ENCODE results near the gene ANKRD44.
"Not testable (repeated sequence)": the region's sequence is repeated elsewhere in the genome, so short reads cannot be mapped to it uniquely, and the experiment has no call there.

ANKRD44 gene

DNA sequence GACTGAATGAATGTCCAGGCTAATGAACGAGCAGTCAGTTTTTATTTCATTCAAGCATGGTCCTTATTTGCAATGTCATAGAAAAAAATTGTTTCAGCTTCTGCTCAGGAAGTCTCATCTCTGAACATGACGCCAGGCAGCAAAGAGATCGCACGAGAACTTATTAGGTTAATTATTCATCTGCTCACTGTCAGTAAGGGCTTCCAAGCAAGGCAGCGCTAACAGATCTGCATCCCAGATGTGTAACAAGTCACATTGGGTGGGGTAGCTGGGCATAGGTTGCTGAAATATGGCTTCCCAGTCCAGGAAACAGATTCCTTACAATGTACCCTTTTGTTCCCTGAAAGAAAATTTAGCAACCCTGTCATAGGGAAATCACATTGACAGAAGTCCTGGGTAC, 63.5 kb downstream of the ANKRD44 start:
- no peaks in the 10 kb centered on the region for H3K9me3 Mint-ChIP-seq
- no peak for ATAC-seq
- no peak overlapping the region for H3K4me3 Mint-ChIP-seq
- peak overlapping the region; percentile 64 for H3K27ac Mint-ChIP-seq
- peaks cover 73% of the 10 kb centered on the region for H3K4me1 Mint-ChIP-seq
- H3K36me3 Mint-ChIP-seq: peaks cover 36% of the 10 kb centered on the region
- peak in 1 of 2 donors; percentile 39 for DNase-seq (ENCODE audit: low spot score in 2 of 2)

DNA sequence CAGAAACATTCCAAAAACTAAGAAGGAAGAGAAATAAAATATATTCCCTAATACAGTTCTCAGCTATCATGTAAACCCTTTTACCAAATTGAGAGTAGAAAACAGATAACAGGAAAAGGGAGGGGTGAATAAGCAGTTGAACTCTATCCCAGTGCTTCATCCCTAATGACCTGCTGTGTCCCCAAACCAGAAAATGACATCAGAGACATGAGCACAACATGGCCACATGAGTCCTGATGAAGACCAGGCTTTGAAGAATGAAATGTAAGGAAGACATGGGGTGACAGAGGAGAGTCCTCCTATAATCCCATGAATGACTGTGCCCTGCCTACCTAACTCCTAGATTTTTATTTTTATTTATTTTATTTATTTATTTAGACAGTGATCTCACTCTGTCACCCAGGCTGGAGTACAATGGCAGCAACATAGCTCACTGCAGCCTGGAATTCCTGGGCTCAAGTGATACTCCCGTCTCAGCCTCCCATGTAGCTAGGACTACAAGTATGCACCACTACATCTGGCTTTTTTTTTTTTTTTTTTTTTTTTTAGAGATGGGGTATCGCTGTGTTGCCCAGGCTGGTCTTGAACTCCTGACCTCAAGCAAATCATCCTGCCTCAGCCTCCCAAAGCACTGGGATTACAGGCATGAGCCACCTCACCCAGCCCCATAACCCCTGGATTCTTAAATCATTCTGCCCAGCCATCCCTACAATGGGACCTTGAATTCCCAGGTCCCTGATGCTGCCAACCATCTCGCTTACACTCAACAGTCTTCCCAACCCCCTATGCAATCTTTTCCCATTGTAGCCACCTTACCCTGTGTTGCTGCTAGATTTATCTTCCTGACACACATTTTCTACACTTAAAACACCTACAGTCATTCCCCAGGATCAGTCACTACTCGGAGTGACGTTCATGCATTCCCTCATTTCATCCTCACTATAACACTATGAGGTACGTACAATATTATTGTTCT, 64.5 kb downstream of the ANKRD44 start:
- H3K4me1 Mint-ChIP-seq: peaks cover 69% of the 10 kb centered on the region
- no peaks in the 10 kb centered on the region for H3K9me3 Mint-ChIP-seq
- no peak for ATAC-seq
- DNase-seq (ENCODE audit: low spot score in 2 of 2): peak in 1 of 2 donors; percentile 44
- peak overlapping the region; percentile 45 for H3K27ac Mint-ChIP-seq
- H3K36me3 Mint-ChIP-seq: peaks cover 30% of the 10 kb centered on the region
- H3K4me3 Mint-ChIP-seq: no peak overlapping the region

DNA sequence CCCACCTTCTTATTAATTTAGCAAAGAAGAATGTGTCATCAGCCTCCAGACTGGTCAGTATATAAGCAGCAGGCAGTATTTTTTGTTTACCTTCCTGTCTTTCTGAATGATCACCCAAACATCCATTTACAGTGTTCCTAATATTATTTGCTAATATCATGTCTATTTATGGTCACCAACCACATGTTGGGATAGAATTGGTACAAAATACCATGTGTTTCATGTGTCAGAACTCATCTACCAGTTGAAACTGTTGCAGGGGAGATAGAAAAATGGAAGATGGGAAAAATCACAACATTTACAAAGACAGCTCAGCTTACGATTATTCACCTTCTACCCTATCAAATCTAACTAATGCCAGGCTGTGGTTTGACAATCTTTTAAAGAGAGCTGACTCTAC, 66.2 kb downstream of the ANKRD44 start:
- peaks cover 28% of the 10 kb centered on the region for H3K36me3 Mint-ChIP-seq
- DNase-seq (ENCODE audit: low spot score in 2 of 2): peak in 1 of 2 donors; percentile 1
- no peak overlapping the region for H3K4me3 Mint-ChIP-seq
- H3K27ac Mint-ChIP-seq: peak overlapping the region; percentile 72
- peak; percentile 5 for ATAC-seq
- H3K4me1 Mint-ChIP-seq: peaks cover 68% of the 10 kb centered on the region
- H3K9me3 Mint-ChIP-seq: no peaks in the 10 kb centered on the region

DNA sequence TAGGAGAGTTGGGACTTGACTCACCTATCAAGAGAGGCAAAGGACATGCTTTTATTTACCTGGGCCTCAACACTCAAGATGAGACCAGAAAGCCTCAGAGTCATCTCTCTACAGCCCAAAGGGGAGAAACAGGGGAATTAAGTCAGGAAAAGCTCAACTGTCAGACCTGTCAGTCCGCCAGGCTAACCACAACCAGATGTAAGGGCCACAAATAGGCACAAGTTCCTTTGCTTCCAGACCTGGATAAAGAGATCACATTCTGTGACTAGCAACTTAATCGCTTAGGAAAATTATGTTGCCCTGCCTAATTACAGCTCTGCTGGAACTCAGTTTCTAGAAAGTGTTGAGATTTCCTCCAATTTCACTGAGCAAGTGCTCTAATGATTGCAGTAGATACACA, 67.9 kb downstream of the ANKRD44 start:
- DNase-seq (ENCODE audit: low spot score in 2 of 2) (no peak), ATAC-seq (no peak)
- Mint-ChIP-seq H3K27ac (peak overlapping the region; percentile 77), H3K4me3 (no peak overlapping the region), H3K36me3 (peaks cover 24% of the 10 kb centered on the region), H3K9me3 (no peaks in the 10 kb centered on the region), H3K4me1 (peaks cover 68% of the 10 kb centered on the region)

DNA sequence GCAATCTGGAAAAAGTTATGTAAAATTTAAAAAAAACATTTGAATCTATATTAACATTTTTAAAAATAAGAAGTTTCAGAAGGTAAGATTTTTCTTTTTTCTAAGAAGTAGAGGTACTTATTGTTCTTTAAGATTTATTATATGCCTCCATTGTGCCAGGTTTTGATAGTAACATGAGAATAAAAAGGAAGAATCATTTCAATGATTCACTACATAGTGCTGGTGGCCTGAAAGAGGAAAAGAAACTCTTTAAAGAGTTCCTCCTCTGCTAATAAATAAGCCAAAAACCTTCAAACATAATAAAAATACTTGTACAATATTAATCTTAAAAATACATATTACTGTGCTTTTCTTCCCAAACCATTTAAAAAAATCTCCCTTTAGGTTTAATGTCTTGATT, 69.0 kb downstream of the ANKRD44 start:
- Mint-ChIP-seq H3K27ac (no peak overlapping the region), H3K36me3 (peaks cover 15% of the 10 kb centered on the region), H3K4me3 (no peak overlapping the region), H3K4me1 (peaks cover 69% of the 10 kb centered on the region), H3K9me3 (no peaks in the 10 kb centered on the region)
- ATAC-seq (no peak), DNase-seq (ENCODE audit: low spot score in 2 of 2) (no peak)

DNA sequence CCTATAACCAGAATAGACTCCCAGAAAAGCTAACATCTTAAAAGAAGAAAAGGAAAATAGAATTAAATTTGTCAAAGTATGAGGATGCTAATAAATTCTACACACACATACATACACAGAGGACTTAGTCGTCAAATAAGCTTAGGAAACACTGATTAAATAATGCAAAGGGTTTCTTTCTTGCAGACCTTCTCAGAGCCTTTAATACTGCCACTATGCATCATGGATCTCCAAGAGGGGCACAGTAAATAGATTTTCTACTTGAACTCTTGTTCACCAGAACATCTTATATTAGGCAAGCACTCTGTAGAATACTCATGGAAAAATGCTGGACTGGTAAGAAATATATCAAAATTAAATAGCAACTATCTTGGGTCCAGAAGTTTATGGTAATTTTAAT, 69.4 kb downstream of the ANKRD44 start:
- peak overlapping the region; percentile 78 for H3K27ac Mint-ChIP-seq
- peaks cover 13% of the 10 kb centered on the region for H3K36me3 Mint-ChIP-seq
- peaks cover 70% of the 10 kb centered on the region for H3K4me1 Mint-ChIP-seq
- DNase-seq (ENCODE audit: low spot score in 2 of 2) (no peak), ATAC-seq (no peak)
- H3K9me3 Mint-ChIP-seq: no peaks in the 10 kb centered on the region
- peak overlapping the region; percentile 60 for H3K4me3 Mint-ChIP-seq

DNA sequence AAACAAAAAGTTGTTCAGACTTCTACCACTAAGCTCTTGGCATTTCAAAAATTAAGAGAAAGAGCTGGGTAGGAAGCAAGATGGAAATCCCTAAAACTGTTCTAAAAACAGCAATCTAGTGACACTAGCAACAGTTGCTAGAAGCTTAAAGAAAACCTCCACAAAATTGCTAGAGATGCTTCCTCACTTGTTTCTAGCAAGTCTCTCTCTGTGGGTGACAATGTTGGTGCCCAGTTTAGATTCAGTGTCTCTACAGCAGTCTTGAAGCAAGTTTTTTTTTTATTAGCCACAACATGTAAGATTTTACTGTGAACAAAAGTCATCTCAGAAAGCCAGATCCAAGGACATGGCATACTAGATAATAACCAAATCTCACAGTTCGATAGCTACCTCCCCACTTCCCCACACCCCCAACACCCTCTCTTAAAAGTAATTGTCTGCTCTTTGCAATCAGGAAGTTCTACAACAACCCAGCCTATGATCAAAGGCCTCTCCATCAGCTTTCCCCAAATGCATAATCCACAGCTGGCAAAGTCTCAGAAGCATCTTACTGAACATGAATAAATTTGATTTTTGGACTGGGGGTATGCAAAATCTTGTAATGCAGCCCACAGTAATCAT, 70.0 kb downstream of the ANKRD44 start:
- Mint-ChIP-seq H3K4me1 (peaks cover 76% of the 10 kb centered on the region), H3K9me3 (no peaks in the 10 kb centered on the region), H3K27ac (peak overlapping the region; percentile 78), H3K36me3 (peaks cover 13% of the 10 kb centered on the region), H3K4me3 (peak overlapping the region; percentile 60)
- DNase-seq (ENCODE audit: low spot score in 2 of 2) (no peak), ATAC-seq (peak; percentile 51)

DNA sequence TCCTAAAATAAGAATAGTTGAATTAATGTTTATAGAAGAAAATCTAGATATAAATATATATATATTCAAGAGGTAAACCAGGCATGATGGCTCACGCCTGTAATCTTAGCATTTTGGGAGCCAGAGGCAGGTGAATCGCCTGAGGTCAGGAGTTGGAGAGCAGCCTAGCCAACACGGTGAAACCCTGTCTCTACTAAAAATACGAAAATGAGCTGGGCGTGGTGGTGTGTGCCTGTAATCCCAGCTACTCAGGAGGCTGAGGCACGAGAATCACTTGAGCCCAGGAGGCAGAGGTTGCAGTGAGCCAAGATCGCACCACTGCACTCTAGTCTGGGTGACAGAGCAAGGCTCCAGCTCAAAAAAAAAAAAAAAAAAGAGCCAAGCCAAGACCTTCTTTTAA, 70.6 kb downstream of the ANKRD44 start:
- H3K36me3 Mint-ChIP-seq: peaks cover 18% of the 10 kb centered on the region
- H3K27ac Mint-ChIP-seq: peak overlapping the region; percentile 78
- peaks cover 80% of the 10 kb centered on the region for H3K4me1 Mint-ChIP-seq
- not testable (repeated sequence) for DNase-seq (ENCODE audit: low spot score in 2 of 2); ATAC-seq; H3K9me3 Mint-ChIP-seq
- peak overlapping the region; percentile 60 for H3K4me3 Mint-ChIP-seq

DNA sequence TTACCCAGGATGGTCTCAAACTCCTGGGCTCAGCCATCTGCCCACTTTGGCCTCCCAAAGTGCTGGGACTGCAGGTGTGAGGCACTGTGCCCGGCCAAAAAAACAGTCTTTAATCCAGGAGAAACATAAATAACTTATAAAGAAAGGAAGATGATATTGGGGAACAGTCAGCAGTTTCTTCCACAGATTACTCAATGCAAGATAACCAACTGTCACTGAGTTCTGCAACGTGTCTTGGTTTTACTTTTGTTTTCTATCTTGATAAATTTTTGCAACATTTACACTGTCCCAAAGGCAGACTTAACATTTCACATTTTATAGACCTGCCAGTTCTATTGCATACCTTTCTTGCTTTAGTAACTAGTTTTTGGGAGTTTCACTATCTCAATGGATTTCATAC, 71.1 kb downstream of the ANKRD44 start:
- Mint-ChIP-seq H3K27ac (peak overlapping the region; percentile 78), H3K4me3 (peak overlapping the region; percentile 60), H3K36me3 (peaks cover 22% of the 10 kb centered on the region), H3K4me1 (peaks cover 82% of the 10 kb centered on the region), H3K9me3 (no peaks in the 10 kb centered on the region)
- ATAC-seq: peak; percentile 77
- no peak for DNase-seq (ENCODE audit: low spot score in 2 of 2)

DNA sequence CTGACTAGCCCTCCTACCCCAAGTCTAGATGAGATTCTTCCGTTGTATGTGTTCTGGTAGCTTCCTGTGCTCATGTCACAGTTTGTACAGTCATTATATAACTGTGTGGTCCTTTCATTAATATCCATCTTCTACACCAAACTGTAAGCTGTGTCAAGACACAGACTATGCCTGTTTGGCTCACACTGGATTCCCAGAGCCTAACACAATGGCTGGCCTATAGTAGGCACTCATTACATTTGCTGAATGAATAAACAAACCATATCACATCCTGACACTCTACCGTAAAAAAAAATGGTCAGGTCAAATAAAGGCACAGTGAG, 72.6 kb downstream of the ANKRD44 start:
- DNase-seq (ENCODE audit: low spot score in 2 of 2) (no peak), ATAC-seq (peak; percentile 91)
- no peaks in the 10 kb centered on the region for H3K9me3 Mint-ChIP-seq
- peaks cover 86% of the 10 kb centered on the region for H3K4me1 Mint-ChIP-seq
- H3K27ac Mint-ChIP-seq: peak overlapping the region; percentile 78
- H3K4me3 Mint-ChIP-seq: peak overlapping the region; percentile 60
- H3K36me3 Mint-ChIP-seq: peaks cover 22% of the 10 kb centered on the region

DNA sequence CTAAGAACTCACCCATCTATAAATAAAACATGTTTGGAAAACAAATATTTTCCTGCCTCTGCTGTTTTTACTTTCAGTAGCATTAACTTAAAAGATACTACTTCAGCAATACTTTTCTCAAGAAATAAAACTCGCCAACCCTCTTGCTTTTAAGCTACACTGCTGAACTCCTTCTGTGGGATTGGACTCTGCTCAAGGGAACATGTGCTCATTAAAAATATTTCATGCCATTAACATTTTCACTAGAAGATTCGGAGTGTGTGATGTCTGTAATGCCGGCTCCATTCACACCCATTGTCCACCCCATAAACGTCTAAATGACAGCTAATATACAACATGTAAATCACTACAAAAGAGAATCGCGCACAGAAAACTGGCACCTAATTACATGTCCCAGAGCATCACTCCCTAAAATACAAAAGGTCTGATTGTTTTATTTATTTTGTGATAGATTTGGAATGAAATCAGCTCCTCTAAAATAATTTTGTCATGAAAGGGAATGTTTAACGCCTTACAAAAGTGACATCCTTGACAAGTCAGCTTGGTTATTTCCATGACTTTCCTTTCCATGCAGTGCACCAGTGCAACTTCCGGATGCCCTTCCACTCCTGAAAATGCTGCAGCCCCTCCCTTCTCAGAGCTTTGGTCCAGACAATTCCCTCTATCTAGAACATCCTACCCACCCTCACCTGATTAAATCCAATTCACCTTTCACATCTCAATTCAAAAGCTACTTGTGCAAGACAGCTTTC, 73.1 kb downstream of the ANKRD44 start:
- no peaks in the 10 kb centered on the region for H3K9me3 Mint-ChIP-seq
- DNase-seq (ENCODE audit: low spot score in 2 of 2) (no peak), ATAC-seq (no peak)

DNA sequence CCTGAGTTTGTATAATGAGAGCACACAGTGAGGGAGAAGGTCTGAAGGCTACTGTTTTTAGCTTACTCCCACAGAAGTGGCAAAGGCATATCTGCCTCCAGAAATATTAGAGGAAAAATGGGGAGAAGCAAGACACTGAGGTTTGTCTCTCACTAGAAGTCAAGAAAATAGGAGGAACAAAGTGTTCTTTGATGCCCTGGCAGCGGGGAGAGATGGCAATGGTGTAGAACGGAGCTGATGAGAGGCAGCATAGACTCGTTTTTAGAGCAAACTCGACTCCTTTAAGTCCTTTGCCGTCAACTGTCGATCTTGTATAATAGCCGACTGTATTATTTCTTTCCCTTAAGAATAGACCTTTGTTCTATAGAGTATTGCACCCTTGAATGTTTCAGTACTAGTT, 73.8 kb downstream of the ANKRD44 start:
- no peak for DNase-seq (ENCODE audit: low spot score in 2 of 2)
- H3K4me3 Mint-ChIP-seq: peak overlapping the region; percentile 60
- ATAC-seq: no peak
- peak overlapping the region; percentile 78 for H3K27ac Mint-ChIP-seq
- H3K9me3 Mint-ChIP-seq: no peaks in the 10 kb centered on the region
- peaks cover 22% of the 10 kb centered on the region for H3K36me3 Mint-ChIP-seq
- H3K4me1 Mint-ChIP-seq: peaks cover 86% of the 10 kb centered on the region

More for the DNA sequence above, 73.1 kb downstream of the ANKRD44 start:
- Mint-ChIP-seq H3K4me3 (peak overlapping the region; percentile 60), H3K36me3 (peaks cover 22% of the 10 kb centered on the region), H3K27ac (peak overlapping the region; percentile 78), H3K4me1 (peaks cover 86% of the 10 kb centered on the region)

DNA sequence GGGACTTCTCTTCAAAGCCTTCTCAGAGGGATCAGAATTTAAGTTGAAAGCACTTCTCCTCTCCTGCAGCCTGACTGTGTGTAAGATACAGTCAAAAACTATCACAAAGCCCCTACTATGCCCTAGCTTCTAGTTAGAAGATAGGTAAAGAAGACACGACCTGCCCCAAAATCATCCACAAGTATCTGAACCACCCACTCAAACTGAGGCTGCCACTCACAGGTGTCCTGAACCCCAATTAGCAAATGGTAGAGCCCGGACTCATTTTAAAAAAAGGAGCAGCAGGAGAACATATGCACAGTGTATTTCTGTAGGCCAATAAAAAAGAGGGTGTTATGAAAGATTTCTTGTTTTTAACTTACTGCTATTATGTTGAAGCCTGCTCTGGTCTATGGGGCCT, 74.4 kb downstream of the ANKRD44 start:
- Mint-ChIP-seq H3K4me3 (peak overlapping the region; percentile 60), H3K4me1 (peaks cover 84% of the 10 kb centered on the region), H3K36me3 (peaks cover 22% of the 10 kb centered on the region), H3K27ac (peak overlapping the region; percentile 78), H3K9me3 (no peaks in the 10 kb centered on the region)
- DNase-seq (ENCODE audit: low spot score in 2 of 2) (peak in 1 of 2 donors; percentile 49), ATAC-seq (no peak)

DNA sequence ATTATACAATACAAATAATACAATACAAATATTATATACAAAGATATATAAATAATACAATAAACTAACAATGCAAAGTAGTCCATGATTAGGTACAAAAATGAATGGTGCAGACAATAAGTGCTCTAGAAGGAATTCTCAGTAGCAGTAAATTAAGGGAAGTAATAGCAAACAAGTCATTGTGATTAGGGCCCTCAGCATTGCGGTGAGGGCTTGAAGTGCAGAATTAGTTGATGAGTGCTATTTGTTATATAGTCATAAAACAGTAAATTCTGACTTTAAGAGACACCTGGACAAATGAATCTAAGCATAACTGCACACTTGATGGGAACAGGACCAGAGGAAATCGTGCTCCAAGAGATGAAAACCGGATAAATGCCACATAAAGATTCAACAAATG, 74.9 kb downstream of the ANKRD44 start:
- Mint-ChIP-seq H3K4me1 (peaks cover 82% of the 10 kb centered on the region), H3K36me3 (peaks cover 22% of the 10 kb centered on the region), H3K4me3 (no peak overlapping the region), H3K9me3 (no peaks in the 10 kb centered on the region), H3K27ac (peak overlapping the region; percentile 78)
- ATAC-seq (no peak), DNase-seq (ENCODE audit: low spot score in 2 of 2) (no peak)

DNA sequence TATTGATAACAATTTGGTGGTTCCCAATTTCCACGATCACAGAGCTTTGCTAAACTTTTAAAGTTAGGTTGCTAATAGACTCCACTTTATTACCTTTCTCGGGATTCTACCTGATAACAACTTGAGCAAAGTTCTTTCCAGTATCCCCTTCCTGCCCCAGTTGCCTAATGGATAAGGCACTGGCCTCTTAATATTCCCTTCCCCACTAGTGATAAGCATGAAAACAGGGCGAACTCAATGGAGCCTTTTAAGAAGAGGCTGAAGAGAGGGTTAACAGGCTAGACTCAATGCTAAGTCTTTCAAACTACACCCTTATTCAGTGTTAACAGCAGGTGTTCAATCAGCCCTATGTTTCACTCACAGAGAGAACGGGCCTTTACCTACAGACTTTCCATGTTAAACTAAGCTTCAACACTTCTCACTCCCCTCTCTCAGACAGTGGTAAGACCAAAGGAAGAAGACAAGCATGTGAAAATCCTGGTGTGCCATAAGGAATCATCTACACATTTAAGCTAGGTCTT, 75.8 kb downstream of the ANKRD44 start:
- peak overlapping the region; percentile 83 for H3K27ac Mint-ChIP-seq
- H3K4me3 Mint-ChIP-seq: no peak overlapping the region
- H3K9me3 Mint-ChIP-seq: no peaks in the 10 kb centered on the region
- H3K4me1 Mint-ChIP-seq: peaks cover 84% of the 10 kb centered on the region
- ATAC-seq: no peak
- peak in 1 of 2 donors; percentile 32 for DNase-seq (ENCODE audit: low spot score in 2 of 2)
- H3K36me3 Mint-ChIP-seq: peaks cover 22% of the 10 kb centered on the region

Measured in stimulated activated effector memory CD8-positive, alpha-beta T cell treated with anti-CD3 and anti-CD28 coated beads, Interleukin-12 subunit alpha, Interleukin-12 subunit beta, amount 100 ng/mL, for 72 hours (primary cell).